ENCODE data around the gene HS1BP3. TPM values are rescaled to one million over a fixed set of nuclear protein-coding genes. Genes with fewer than 3 reads are reported as not detected.

HS1BP3 gene
- total and polyA plus RNA-seq, 2 of the 13 experiments (the other 11 are each of a cell fraction or from before 2014, with no cell fraction given) = 15.2 to 22.0 TPM

GRCh38 chr2:20593072-20594034 lies 57.5 kb downstream of the HS1BP3 start (continued):
- TF ChIP-seq AFF4 (CRISPR knock-in tag; IDR thresholded peaks at IDR 0.05) (peak; percentile 87), ZNF124 (CRISPR knock-in tag; IDR thresholded peaks at IDR 0.05) (peak; percentile 93; the same call in 1 of the 2 replicates), ZNF530 (CRISPR knock-in tag; IDR thresholded peaks at IDR 0.05; ENCODE audit: low read depth) (0 out of 2 replicates have a peak, but pooled peaks have one; percentile 23), MAFK (conservative IDR thresholded peaks at IDR 0.05 in 1 of 2, IDR thresholded peaks at IDR 0.05 in 1 of 2; ENCODE audit: low read length in 2 of 2) (peak; percentile 75 to 78), ZHX1 (CRISPR knock-in tag; IDR thresholded peaks at IDR 0.05; ENCODE audit: low read depth) (peak; percentile 96), ZNF362 (CRISPR knock-in tag; IDR thresholded peaks at IDR 0.05; ENCODE audit: borderline replicate concordance) (peak; percentile 85), WIZ (CRISPR knock-in tag; IDR thresholded peaks at IDR 0.05) (peak; percentile 94), ZNF44 (CRISPR knock-in tag; IDR thresholded peaks at IDR 0.05) (peak; percentile 96), RBFOX2 (IDR thresholded peaks at IDR 0.05; ENCODE audit: low read depth, low read length) (no peak), ZNF33B (CRISPR knock-in tag; IDR thresholded peaks at IDR 0.05) (peak; percentile 71), PHB2 (IDR thresholded peaks at IDR 0.05; ENCODE audit: partially characterized antibody) (no peak), ZMYM4 (CRISPR knock-in tag; IDR thresholded peaks at IDR 0.05) (peak; percentile 85), STAT6 (CRISPR knock-in tag; IDR thresholded peaks at IDR 0.05; ENCODE audit: borderline replicate concordance) (peak; percentile 100), KDM4B (CRISPR knock-in tag; IDR thresholded peaks at IDR 0.05) (peak; percentile 71), ZNF354B (CRISPR knock-in tag; IDR thresholded peaks at IDR 0.05) (peak; percentile 98), LCORL (IDR thresholded peaks at IDR 0.05) (peak; percentile 56; the same call in 1 of the 2 replicates), LCORL (CRISPR knock-in tag; IDR thresholded peaks at IDR 0.05) (peak; percentile 96)

Data from HepG2 (cell line).